Measurements from ENCODE around the gene LRRC32.

GRCh38 chr11:76701294-76702040 is 30.9 kb upstream of the LRRC32 start:
- TF ChIP-seq CTCF (IDR thresholded peaks at IDR 0.05) (no peak), BCL3 (IDR thresholded peaks at IDR 0.05) (no peak), POLR2AphosphoS2 (conservative IDR thresholded peaks at IDR 0.05; ENCODE audit: low read length) (no peak)

Measured in A549 (cell line).